PC-3 (cell line): Measurements from ENCODE around the gene MITF. TPM values are rescaled to one million over a fixed set of nuclear protein-coding genes. Genes with fewer than 3 reads are reported as not detected.

Experiments
- ATAC-seq: fragments of 200-7000 bp; cut with Tn5 transposase; 2 replicates; pipeline ENCODE4 v1.9.1; 2020; ENCODE audit warnings: mild to moderate bottlenecking, moderate library complexity
- BruUV-seq: library from RNA; stranded (reverse); fragments of 400-500 nt; replicated peaks from 2 replicates; lab custom pipeline; 2021; lab: Mats Ljungman, UMichigan
- CTCF ChIA-PET: fragments of 300-600 bp; sonication (Branson Sonifier 250); formaldehyde crosslinking; loops from one replicate; lab custom pipeline; 2022; ENCODE audit warnings: antibody characterized with exemption; lab: Charles Lee
- POLR2A ChIA-PET: fragments of 300-600 bp; sonication (Branson Sonifier 250); formaldehyde crosslinking; loops from one replicate; lab custom pipeline; 2022; ENCODE audit warnings: antibody characterized with exemption; ENCODE audit not compliant: unreplicated experiment; lab: Charles Lee
- DNase-seq: peaks from one replicate; pipeline ENCODE4 v3.0.0-alpha.2; 2015
- H2AFZ ChIP-seq: fragments of 300-600 bp; sonication (generic); 2 replicates; pipeline ENCODE4 v1.6.0; 2016; ENCODE audit warnings: antibody characterized with exemption, low read length
- H3F3A ChIP-seq: fragments of 300-600 bp; sonication (generic); one replicate; pipeline ENCODE4 v1.6.0; 2017; ENCODE audit warnings: antibody characterized with exemption, low read length, control low read depth, mild to moderate bottlenecking; ENCODE audit not compliant: unreplicated experiment
- H3K27ac ChIP-seq: fragments of 300-600 bp; sonication (generic); 2 replicates; pipeline ENCODE4 v1.5.1; 2016; ENCODE audit warnings: mild to moderate bottlenecking, low read length
- H3K27me3 ChIP-seq: fragments of 300-600 bp; sonication (generic); 2 replicates; pipeline ENCODE4 v1.6.1; 2016; ENCODE audit warnings: low read length, mixed read lengths
- H3K36me3 ChIP-seq: fragments of 300-600 bp; sonication (generic); 2 replicates; pipeline ENCODE4 v1.6.1; 2016; ENCODE audit warnings: low read depth, mixed run types, low read length, mixed read lengths
- H3K4me1 ChIP-seq: fragments of 300-600 bp; sonication (generic); 2 replicates; pipeline ENCODE4 v1.5.1; 2016; ENCODE audit warnings: low read length; ENCODE audit not compliant: insufficient read depth
- H3K4me2 ChIP-seq: fragments of 300-600 bp; sonication (generic); 2 replicates; pipeline ENCODE4 v1.6.0; 2016; ENCODE audit warnings: low read length
- H3K4me3 ChIP-seq: fragments of 300-600 bp; sonication (generic); 2 replicates; pipeline ENCODE4 v1.5.1; 2016; ENCODE audit warnings: mild to moderate bottlenecking, low read length, mixed read lengths
- H3K79me2 ChIP-seq: fragments of 300-600 bp; sonication (generic); 2 replicates; pipeline ENCODE4 v1.6.1; 2017; ENCODE audit warnings: low read length, mixed read lengths
- H3K9ac ChIP-seq: fragments of 300-600 bp; sonication (generic); 2 replicates; pipeline ENCODE4 v1.6.0; 2016; ENCODE audit warnings: mild to moderate bottlenecking, low read length
- H3K9me2 ChIP-seq: fragments of 300-600 bp; sonication (generic); replicated peaks from 2 replicates; pipeline ENCODE4 v1.6.1; 2016; ENCODE audit warnings: mixed run types, low read length, mixed read lengths
- H3K9me3 ChIP-seq: fragments of 300-600 bp; sonication (generic); 2 replicates; pipeline ENCODE4 v1.6.1; 2016; ENCODE audit warnings: low read length, mixed read lengths
- H4K20me1 ChIP-seq: fragments of 300-600 bp; sonication (generic); 2 replicates; pipeline ENCODE4 v1.6.1; 2016; ENCODE audit warnings: low read length, mixed read lengths
- CTCF ChIP-seq: fragments of 300-600 bp; sonication (generic); conservative IDR thresholded peaks from 2 replicates; pipeline ENCODE4 v1.5.1; 2017; ENCODE audit warnings: antibody characterized with exemption, low read depth, mild to moderate bottlenecking, low read length
- EZH2 ChIP-seq: fragments of 300-600 bp; sonication (generic); IDR thresholded peaks from one replicate; pipeline ENCODE4 v1.6.1; 2017; ENCODE audit warnings: antibody characterized with exemption, mild to moderate bottlenecking, low read length; ENCODE audit not compliant: unreplicated experiment
- EZH2phosphoT487 ChIP-seq: fragments of 300-600 bp; sonication (generic); IDR thresholded peaks from 2 replicates; pipeline ENCODE4 v1.6.1; 2018; ENCODE audit warnings: mild to moderate bottlenecking, antibody characterized with exemption, low read length, borderline replicate concordance
- intact Hi-C: fragments of 100-400 bp; cut with micrococcal nuclease; formaldehyde crosslinking; loops from 2 replicates; pipeline ENCODE4 v1.9.0; 2023
- total RNA-seq: library from RNA; depleted of rRNA; stranded (reverse); fragments of >200 nt; gene quantifications from 2 replicates; pipeline ENCODE4 v1.2.3, GENCODE V29; 2014

Gene MITF
- total RNA-seq, 1 experiment from 2014 or later: 7.6 TPM

- Histone ChIP-seq H3K4me3 (no peak overlapping the region), H3K4me2 (no peak overlapping the region), H3K27ac (no peak overlapping the region), H4K20me1 (no peaks in the 10 kb centered on the region), H3K9me3 (no peaks in the 10 kb centered on the region), H3K79me2 (peaks cover 7% of the 10 kb centered on the region; the same call in 1 of the 2 replicates), H3F3A (no peaks in the 10 kb centered on the region), H3K4me1 (no peaks in the 10 kb centered on the region), H3K9me2 (no peaks in the 10 kb centered on the region), H3K27me3 (no peaks in the 10 kb centered on the region), H2AFZ (no peak overlapping the region), H3K9ac (no peak overlapping the region), H3K36me3 (no peaks in the 10 kb centered on the region)
- DNase-seq: no peak
- BruUV-seq: no TSS peak
- ChIA-PET CTCF (no interaction called here), POLR2A (no interaction called here)
- TF ChIP-seq EZH2phosphoT487 (no peak), EZH2 (no peak), CTCF (no peak)
- no peak for ATAC-seq
- intact Hi-C loops: no loop called here
These were observed 3.4 kb upstream of the MITF start for GRCh38 chr3:69735893-69736292.

- Histone ChIP-seq H2AFZ (no peak overlapping the region), H3K27ac (no peak overlapping the region), H3K9ac (no peak overlapping the region), H3K4me1 (no peaks in the 10 kb centered on the region), H3K36me3 (no peaks in the 10 kb centered on the region), H3K79me2 (peaks cover 9% of the 10 kb centered on the region; the same call in 1 of the 2 replicates), H4K20me1 (no peaks in the 10 kb centered on the region), H3K4me3 (no peak overlapping the region), H3K4me2 (no peak overlapping the region), H3K9me3 (no peaks in the 10 kb centered on the region), H3K27me3 (no peaks in the 10 kb centered on the region), H3F3A (no peaks in the 10 kb centered on the region), H3K9me2 (no peaks in the 10 kb centered on the region)
- DNase-seq (no peak), ATAC-seq (no peak)
- CTCF ChIA-PET: no interaction called here
- intact Hi-C loops: no loop called here
- TF ChIP-seq EZH2phosphoT487: no peak
- no peak for TF ChIP-seq CTCF
- TF ChIP-seq EZH2: no peak
- POLR2A ChIA-PET: no interaction called here
- BruUV-seq: no TSS peak
These were observed 1.9 kb upstream of the MITF start for GRCh38 chr3:69737392-69737791.

GRCh38 chr3:69738315-69738714, 949 bp upstream of the MITF start:
- intact Hi-C loops: loop anchor here (1.0 to 2.0 kb wide), 4 partner anchors 24 to 48 kb away; no protein-coding TSS in a partner anchor
- H3K27me3 ChIP-seq: no peaks in the 10 kb centered on the region
- H3K36me3 ChIP-seq: no peaks in the 10 kb centered on the region
- H3K9ac ChIP-seq: peak overlapping the region; percentile 39
- no peaks in the 10 kb centered on the region for H3F3A ChIP-seq
- DNase-seq (peak; percentile 7), ATAC-seq (peak; percentile 22)
- no peaks in the 10 kb centered on the region for H3K9me2 ChIP-seq
- TF ChIP-seq CTCF: no peak
- TF ChIP-seq EZH2: no peak
- TF ChIP-seq EZH2phosphoT487: no peak
- H3K27ac ChIP-seq: no peak overlapping the region
- H3K9me3 ChIP-seq: no peaks in the 10 kb centered on the region
- no peaks in the 10 kb centered on the region for H4K20me1 ChIP-seq
- H3K4me3 ChIP-seq: peak overlapping the region; percentile 80
- no TSS peak for BruUV-seq
- H3K4me2 ChIP-seq: peak overlapping the region; percentile 93
- peaks cover 9% of the 10 kb centered on the region; the same call in 1 of the 2 replicates for H3K79me2 ChIP-seq
- ChIA-PET CTCF (no interaction called here), POLR2A (no interaction called here)
- peak overlapping the region; percentile 88 for H2AFZ ChIP-seq
- H3K4me1 ChIP-seq: no peaks in the 10 kb centered on the region
